SHP77 (cell line): ENCODE results near the gene OLIG1.

Source experiments
- DNase-seq, 2 experiments: peaks; one replicate each; lab custom pipeline; 2025; lab: John Stamatoyannopoulos, UW

The OLIG1 gene

DNA sequence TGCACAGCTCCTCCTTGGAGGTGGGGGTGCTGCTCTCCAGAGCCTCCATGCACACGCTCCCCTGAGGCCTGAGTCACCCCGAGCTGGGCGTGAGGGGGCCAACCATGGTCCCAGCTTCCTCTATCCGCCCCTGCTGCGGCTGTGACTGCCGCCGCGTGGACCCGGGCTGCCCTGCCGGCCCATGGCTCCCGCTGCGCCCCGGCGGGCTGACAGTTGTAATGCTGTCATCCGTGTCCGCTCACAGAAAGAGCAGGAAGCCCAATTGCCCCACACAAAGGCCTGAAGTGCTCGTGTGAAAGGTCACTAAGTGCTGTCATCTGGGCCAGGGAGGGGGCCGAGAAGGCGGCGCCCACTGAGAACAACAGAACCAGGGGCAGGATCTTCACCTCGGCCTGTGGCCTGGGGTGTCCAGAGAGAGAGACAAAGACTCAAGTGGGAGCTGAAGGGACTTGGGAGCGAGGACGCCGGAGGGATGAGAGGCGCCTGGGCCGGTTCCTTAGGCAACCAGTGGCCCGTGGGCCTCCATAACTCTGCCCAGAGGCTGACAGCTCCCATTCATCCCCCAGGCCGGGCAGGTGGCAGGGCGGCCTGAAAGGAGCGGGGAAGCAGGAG, 31.5 kb downstream of the OLIG1 start:
- DNase-seq: no peak

DNA sequence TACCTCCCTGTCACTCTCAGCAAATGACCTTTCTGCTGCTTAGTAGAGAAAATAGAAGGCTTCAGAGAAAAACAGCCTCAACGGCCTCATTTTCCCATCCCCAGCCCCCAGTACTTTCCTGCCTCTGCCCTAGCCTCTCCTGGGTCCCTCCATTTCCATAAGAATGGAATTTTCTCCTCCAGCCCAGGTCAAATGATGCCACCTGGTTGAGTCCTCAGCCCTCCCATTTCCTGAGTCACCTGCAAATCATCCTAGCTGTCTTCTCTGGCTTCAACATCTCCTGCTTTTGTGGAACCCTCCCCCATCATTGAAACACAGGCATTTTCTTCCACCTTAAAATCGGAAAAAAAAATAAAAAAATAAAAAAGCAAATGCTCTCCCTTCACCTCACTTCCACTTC, 35.1 kb downstream of the OLIG1 start:
- DNase-seq: no peak

DNA sequence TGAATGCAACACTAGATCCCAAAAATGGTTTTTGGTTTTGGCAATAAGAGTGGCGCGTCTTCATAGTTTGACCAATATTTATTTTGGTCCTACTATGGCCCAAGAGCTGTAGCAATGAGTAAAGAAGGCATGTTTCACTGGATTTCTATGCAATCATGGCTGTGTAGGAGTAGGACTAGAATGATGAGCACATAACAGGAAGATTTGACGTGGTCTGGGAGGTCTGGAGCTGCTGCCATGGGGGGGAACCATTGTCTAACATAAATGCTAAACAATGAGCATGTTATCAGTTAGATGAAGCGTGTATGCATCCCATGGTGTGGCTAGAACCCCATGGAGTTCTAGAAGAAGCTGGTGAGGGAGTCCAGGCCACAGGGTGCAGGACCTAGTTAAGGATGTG, 38.3 kb downstream of the OLIG1 start:
- DNase-seq: no peak

DNA sequence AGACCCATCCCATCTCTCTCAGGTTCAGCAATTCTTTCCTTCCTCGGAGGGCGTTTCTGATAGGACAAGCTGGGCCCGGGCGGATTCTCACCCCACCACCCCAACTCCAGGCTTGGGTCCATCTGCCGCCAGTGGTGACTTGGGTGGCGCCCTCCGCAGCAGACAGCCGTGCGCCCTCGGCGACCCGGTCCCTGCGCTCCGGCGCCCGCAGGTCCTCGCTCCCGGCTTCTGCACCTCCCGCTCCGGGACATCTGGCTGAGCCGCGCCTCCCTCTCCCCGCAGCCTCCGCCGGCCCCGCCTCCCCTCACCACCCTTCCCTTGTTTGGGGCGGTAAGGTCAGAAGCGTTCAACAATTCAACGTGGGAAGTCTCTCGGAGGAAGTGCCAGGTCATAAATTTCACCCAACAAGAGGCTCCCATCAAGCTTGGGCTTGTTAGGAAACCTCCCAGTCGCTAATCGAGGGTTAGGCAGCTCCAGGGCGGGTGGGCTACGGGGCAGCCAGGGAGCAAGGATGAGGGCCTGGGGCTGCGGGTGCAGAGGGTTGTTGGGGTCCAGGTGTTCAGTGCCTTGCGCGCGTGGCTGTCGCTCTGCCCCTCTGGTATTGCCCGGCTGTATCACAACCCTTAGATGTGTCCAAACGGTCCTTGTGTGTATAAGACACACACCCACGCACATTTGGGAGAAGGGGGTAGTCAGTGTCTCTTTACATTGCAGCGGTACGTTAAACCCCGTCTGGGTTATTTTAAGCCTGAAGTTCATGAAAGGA, 39.8 kb downstream of the OLIG1 start:
- DNase-seq: no peak

DNA sequence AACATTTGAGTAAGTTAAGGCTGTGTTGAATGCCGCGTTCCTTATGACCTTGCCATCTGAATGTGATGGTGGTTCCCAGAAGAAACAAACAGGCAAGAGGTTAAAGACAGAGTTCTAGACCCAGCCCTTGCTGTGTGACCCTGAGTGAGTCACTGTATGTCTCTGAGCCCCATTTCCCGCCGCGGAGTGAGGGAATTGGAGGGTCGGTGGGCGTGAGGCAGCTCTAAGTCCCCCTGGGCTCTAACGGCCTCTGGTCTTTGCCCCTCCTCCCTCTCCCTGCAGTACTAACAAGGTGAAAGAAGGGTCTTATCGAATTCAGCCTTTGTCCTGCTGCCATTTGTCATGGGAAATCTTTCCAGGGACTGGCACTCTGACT, 40.4 kb downstream of the OLIG1 start:
- DNase-seq: no peak

DNA sequence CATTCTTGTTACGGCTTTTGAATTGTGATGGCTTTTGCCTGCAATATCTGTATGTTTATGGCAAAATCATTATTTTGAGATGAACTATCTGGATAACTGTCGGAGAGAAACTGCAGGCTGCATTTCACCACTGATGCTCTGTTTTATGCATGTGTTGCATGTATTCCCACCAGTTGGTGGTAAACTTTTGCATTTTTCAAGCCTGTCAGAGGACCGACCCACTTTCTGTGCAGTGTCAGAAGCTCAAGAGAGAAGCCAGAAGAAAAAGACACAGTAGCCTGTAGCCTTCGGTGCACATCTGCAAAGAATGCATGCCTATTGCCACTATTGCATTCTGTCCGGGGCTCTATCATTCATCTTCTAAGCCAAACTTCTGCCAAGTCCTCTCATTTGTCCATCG, 41.6 kb downstream of the OLIG1 start:
- DNase-seq: no peak

DNA sequence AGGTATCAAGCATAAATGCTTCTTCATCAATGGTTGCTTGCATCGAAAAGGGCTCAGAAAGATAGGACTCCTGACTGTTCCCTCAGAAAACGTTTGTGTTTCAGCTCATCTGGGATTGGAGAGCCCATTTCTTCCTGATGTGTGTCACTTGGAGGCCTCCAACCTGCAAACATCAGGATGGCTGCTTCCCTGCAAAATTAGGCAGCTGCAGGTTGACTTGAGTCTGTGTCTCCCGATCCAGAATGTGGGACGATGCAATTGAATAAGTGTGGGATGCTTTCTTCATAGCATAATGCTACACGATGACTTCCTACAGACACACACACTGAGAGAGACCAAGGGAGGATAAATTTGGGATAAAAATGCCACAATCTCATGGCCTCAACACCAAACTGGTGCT, 42.2 kb downstream of the OLIG1 start:
- no peak for DNase-seq

DNA sequence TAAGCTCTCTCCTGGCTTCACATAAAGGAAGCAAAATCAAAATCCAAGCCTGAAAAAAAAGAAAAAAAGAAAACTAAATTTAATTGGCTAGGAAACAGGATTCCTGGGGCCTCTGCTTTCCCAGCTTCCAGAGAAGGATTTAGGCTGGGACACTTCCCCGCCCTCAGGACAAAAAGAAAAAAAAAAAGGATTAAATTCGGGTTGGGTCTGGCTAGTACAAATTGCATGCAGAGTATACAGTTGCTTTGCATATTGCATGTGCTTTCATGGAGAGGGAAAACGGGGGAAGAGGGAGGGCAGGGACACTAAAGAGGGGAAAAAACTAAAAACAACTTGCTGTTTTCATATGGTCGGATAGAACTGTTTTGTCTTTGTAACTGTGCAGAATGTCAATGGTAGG, 42.7 kb downstream of the OLIG1 start:
- DNase-seq: no peak

DNA sequence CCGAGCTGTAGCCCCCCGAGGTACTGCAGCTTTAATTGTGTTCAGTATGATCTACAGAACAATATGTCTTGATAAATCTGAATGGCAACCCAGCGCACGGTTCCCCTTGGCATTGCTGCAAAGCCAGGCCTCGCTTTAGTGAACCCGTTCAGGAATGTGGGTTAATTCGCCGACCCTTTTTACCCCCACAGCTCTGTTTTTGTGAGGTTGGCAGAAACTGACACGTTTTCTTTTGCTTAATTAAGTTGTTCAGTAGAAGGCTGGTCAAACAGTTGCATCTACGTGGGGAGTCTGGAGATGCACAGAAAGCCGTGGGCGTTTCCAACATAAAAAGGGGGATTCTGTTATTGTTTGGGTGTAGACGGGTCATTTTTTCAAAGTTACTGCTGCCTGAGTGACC, 43.2 kb downstream of the OLIG1 start:
- no peak for DNase-seq

DNA sequence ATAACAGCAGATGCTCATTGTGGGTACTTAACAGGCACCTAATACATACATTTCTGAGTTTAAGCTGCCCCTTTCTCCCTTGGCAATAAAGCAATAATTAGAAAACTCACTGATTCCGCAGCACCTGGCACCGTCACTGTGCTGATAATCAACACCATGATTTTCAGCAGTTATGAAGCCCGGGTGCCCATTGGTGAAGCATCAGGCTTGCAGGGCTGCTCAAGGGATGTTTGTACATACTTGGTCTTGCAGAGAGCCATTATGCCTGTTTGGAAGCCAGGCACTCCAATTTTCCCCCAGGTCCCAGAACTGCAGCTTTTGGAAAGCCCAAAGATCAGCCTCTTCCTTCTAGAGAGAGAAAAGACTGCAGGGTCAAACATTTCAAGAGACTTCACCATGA, 44.3 kb downstream of the OLIG1 start:
- DNase-seq: no peak

DNA sequence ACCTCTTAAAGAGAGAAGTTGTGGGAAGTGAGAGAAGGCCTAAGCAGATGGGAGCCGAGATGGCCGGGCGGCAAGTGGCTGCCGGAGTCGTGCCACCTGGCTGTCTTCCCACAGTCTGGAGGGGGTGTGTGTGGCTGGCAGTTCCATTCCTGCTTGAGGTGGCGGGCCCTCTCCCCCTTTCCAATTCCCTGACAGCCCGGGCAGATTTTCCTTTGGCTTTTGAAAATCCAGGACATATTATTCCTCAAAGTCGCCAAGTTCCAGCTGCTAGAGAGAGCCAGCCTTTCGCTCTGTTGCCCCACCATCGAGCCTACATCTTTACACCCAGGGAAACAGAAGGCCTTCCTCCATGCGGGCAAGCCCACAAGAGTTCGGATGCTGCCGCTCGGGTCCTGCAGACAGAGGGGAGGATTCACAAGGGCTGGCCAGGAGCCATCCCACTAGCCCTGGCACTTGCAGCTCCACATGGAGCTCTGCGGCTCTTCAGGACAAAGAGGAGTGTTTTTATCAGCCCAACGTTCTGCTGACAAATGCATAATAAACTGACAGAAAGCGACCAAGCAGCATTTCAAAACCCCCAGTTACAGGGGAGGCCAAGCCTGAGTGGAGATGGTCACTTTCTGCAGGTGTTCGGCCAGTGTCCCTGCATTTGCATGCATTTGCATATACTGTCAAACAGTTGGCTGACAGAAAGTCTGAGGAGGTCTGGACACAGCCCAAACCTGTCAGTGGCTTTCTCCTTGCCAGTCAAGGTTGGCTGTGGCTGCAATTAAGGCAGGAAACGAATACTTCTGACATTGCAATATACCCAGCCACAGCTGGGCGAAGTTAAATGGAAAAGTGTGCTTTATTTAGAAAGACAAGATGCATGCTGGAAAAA, 45.9 kb downstream of the OLIG1 start:
- DNase-seq: no peak

DNA sequence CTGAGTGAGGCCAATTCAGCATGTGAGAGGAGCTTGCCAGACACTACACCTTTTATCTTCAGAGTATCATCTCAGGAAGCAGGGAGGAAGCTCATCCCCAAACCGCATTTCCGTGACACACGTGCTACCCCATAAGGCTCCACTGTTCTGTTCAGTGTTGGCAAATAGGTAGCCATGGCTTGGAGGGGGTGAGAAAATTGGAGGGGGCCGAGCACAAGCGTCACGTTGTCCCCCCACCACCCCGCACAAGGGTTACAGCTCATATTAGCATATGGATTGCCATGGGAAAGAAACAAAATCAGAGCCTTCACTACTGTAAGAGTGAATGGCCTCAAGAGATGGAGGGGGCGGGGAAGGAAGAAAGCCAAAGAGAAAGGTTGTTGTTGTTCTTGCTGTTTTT, 46.7 kb downstream of the OLIG1 start:
- DNase-seq: no peak

DNA sequence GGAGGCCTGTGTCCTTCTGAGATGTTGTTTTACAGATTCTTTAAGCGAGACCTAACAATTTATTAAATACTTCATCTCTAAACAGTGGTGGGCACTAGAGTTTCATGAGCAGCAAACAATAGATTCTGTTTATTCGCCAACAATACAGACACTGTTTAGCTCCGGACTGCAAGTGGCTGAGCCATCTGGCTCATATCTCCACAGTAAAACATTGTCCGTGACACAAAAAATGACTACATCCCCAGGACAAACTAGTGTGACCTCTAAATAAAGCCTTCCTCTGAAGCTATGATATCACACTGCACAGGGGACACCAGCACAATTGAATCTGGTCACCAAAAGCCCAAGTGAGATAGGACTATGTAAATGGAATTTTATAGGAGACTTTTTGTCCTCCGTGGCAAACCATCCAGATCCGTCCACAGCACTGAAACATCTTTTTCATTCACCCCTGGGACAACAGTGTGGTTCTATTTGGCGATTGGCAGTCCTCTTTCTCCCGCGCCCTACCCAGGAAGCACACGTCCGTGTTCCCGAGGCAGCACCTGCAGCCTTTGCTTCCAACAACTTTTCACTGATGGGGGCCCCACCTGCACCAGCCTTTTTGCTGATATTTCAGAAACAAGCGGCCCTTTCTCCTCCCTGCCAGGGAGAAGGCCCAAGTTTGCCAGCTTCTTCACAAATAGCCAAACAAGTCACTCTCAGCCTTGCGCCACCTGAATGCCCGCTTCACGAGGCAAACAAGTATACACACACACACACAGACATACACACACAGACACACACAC, 47.4 kb downstream of the OLIG1 start:
- DNase-seq: no peak
